MM.1S (cell line): Measurements from ENCODE around the gene RALA.

Experiments
- EZH2 ChIP-seq: fragments of 300-600 bp; sonication (generic); optimal IDR thresholded peaks from 2 replicates; pipeline ENCODE3; 2017; ENCODE audit warnings: low read depth, mild to moderate bottlenecking, antibody characterized with exemption, low read length, mixed read lengths
- EZH2phosphoT487 ChIP-seq: fragments of 300-600 bp; sonication (generic); IDR thresholded peaks from 2 replicates; pipeline ENCODE4 v1.6.1; 2018; ENCODE audit warnings: antibody characterized with exemption, low read length
- TF ChIP-seq, protein P1 (sequence below): fragments of 300-600 bp; sonication (generic); IDR thresholded peaks from 2 replicates; pipeline ENCODE4 v1.5.1; 2016; ENCODE audit warnings: antibody characterized with exemption, low read length, mixed read lengths

GRCh38 chr7:39620486-39620885 lies 2.9 kb upstream of the RALA start:
- TF ChIP-seq EZH2 (no peak), EZH2phosphoT487 (no peak)
- TF ChIP-seq, protein P1, sequence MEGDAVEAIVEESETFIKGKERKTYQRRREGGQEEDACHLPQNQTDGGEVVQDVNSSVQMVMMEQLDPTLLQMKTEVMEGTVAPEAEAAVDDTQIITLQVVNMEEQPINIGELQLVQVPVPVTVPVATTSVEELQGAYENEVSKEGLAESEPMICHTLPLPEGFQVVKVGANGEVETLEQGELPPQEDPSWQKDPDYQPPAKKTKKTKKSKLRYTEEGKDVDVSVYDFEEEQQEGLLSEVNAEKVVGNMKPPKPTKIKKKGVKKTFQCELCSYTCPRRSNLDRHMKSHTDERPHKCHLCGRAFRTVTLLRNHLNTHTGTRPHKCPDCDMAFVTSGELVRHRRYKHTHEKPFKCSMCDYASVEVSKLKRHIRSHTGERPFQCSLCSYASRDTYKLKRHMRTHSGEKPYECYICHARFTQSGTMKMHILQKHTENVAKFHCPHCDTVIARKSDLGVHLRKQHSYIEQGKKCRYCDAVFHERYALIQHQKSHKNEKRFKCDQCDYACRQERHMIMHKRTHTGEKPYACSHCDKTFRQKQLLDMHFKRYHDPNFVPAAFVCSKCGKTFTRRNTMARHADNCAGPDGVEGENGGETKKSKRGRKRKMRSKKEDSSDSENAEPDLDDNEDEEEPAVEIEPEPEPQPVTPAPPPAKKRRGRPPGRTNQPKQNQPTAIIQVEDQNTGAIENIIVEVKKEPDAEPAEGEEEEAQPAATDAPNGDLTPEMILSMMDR: no peak
